Chondrocyte (in vitro differentiated cells): ENCODE measurements around the gene RRP7A. TPM values are rescaled to one million over a fixed set of nuclear protein-coding genes. Genes with fewer than 3 reads are reported as not detected.
"Not testable (repeated sequence)": the region's sequence is repeated elsewhere in the genome, so short reads cannot be mapped to it uniquely, and the experiment has no call there.

Experiments
- DNase-seq: peaks from one replicate; pipeline ENCODE4 v3.0.0; 2021; ENCODE audit warnings: mixed read lengths, low spot score
- H3K27ac Mint-ChIP-seq: one replicate; pipeline ENCODE4 v1.8.0; 2021; ENCODE audit warnings: mild to moderate bottlenecking, moderate library complexity, mixed read lengths; ENCODE audit not compliant: unreplicated experiment
- H3K27me3 Mint-ChIP-seq: 2 replicates; pipeline ENCODE4 v1.8.0; 2021; ENCODE audit warnings: low read depth, mixed read lengths
- H3K36me3 Mint-ChIP-seq: 2 replicates; pipeline ENCODE4 v1.8.0; 2021; ENCODE audit warnings: low read depth, mixed read lengths
- H3K4me1 Mint-ChIP-seq: 2 replicates; pipeline ENCODE4 v1.8.0; 2021; ENCODE audit warnings: low read depth, mild to moderate bottlenecking, mixed read lengths
- H3K4me3 Mint-ChIP-seq: one replicate; pipeline ENCODE4 v1.8.0; 2021; ENCODE audit warnings: mild to moderate bottlenecking, moderate library complexity, mixed read lengths; ENCODE audit not compliant: unreplicated experiment
- H3K9me3 Mint-ChIP-seq: 2 replicates; pipeline ENCODE4 v1.8.0; 2021; ENCODE audit warnings: low read depth, mixed read lengths
- total RNA-seq: library from RNA; stranded (reverse); gene quantifications from 3 replicates; pipeline ENCODE4 v1.2.1, GENCODE V29; 2021
- TF ChIP-seq, protein P1 (sequence below): fragments of 200-600 bp; sonication (generic); IDR thresholded peaks from 2 replicates; pipeline ENCODE4 v1.5.0; 2021; ENCODE audit warnings: antibody characterized with exemption, mild to moderate bottlenecking, moderate library complexity

Gene RRP7A
- total RNA-seq, 1 donor from 2014 or later: 33.8 TPM

DNA sequence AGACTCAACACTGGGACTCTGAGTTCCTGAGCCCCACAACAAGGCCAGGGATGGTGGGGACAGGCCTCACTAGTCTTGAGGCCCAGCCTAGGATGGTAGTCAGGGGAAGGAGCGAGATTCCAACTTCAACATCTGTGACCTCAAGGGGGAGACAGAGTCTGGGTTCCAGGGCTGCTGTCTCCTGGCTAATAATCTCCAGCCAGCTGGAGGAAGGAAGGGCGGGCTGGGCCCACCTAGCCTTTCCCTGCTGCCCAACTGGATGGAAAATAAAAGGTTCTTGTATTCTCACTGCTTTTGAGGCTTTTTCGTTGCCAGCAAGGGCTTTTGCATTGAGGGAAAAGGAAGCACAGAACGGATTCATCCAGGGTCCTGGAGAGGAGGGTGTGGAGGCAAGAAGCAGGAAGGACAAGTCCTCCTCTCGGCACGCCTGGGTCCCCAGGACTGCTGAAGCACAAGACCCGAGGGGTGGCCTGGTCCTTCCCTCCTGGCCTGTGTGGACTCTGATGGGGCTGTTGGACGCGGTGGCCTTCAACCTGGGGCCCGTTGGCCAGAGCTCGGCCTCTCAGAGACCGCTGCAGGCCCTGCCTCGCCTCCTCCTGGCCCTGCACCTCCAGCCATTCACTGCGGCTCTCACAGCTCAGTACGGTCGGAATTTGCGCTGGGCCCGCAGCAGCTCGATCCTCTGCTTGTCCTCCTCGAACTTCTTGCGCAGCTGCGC is 7.2 kb downstream of the RRP7A start:
- TF ChIP-seq, protein P1, sequence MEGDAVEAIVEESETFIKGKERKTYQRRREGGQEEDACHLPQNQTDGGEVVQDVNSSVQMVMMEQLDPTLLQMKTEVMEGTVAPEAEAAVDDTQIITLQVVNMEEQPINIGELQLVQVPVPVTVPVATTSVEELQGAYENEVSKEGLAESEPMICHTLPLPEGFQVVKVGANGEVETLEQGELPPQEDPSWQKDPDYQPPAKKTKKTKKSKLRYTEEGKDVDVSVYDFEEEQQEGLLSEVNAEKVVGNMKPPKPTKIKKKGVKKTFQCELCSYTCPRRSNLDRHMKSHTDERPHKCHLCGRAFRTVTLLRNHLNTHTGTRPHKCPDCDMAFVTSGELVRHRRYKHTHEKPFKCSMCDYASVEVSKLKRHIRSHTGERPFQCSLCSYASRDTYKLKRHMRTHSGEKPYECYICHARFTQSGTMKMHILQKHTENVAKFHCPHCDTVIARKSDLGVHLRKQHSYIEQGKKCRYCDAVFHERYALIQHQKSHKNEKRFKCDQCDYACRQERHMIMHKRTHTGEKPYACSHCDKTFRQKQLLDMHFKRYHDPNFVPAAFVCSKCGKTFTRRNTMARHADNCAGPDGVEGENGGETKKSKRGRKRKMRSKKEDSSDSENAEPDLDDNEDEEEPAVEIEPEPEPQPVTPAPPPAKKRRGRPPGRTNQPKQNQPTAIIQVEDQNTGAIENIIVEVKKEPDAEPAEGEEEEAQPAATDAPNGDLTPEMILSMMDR: peak; percentile 60
- not testable (repeated sequence) for H3K4me1 Mint-ChIP-seq, DNase-seq, H3K27ac Mint-ChIP-seq, H3K27me3 Mint-ChIP-seq, H3K4me3 Mint-ChIP-seq, H3K9me3 Mint-ChIP-seq
- H3K36me3 Mint-ChIP-seq: peaks cover 11% of the 10 kb centered on the region

DNA sequence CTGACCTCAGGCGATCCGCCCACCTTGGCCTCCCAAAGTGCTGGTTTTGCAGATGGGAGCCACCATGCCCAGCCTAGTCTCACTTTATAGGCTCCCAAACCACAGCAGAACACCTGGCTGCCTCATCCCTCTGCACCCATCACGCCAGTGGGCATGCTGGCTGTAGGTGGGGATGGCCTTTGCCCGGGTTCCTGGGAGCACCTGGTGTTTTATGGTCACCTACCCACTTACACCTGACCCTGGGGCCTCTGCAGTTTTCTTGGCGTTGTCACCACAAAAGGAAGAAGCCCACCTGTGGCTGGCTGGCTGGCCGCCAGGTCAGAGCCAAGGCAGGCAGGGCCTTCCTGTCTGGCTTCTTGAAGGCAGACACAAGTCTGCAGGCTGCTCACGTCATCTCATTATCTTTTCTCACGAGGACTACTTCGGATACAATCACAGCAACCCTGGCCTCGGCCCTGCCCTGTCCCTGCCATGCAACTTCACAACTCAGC is 8.2 kb downstream of the RRP7A start:
- H3K4me1 Mint-ChIP-seq: no peaks in the 10 kb centered on the region
- no peak for DNase-seq
- TF ChIP-seq, protein P1: no peak
- no peaks in the 10 kb centered on the region for H3K27me3 Mint-ChIP-seq
- H3K9me3 Mint-ChIP-seq: no peaks in the 10 kb centered on the region
- H3K4me3 Mint-ChIP-seq: no peak overlapping the region
- no peak overlapping the region for H3K27ac Mint-ChIP-seq
- peaks cover 11% of the 10 kb centered on the region for H3K36me3 Mint-ChIP-seq

DNA sequence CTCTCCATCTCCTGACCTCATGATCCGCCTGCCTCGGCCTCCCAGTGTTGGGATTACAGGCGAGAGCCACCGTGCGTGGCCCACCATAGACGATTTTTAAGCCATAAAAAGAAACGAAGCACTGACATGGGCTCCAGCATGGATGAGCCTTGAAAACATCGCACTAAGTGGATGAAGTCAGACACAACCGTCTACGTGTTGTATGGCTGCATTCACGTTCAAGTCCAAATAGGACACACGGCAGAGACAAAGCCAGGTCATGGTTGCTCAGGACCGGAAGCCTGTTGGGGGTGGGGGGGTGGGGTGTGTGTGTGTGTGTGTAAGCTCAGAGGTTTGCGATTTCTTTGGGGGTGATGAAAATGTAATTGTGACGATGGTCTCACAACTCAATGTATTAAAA is 10.0 kb downstream of the RRP7A start:
- Mint-ChIP-seq H3K4me1 (no peaks in the 10 kb centered on the region), H3K4me3 (no peak overlapping the region), H3K27me3 (no peaks in the 10 kb centered on the region), H3K9me3 (no peaks in the 10 kb centered on the region), H3K36me3 (peaks cover 6% of the 10 kb centered on the region), H3K27ac (no peak overlapping the region)
- TF ChIP-seq, protein P1: no peak
- DNase-seq: no peak

DNA sequence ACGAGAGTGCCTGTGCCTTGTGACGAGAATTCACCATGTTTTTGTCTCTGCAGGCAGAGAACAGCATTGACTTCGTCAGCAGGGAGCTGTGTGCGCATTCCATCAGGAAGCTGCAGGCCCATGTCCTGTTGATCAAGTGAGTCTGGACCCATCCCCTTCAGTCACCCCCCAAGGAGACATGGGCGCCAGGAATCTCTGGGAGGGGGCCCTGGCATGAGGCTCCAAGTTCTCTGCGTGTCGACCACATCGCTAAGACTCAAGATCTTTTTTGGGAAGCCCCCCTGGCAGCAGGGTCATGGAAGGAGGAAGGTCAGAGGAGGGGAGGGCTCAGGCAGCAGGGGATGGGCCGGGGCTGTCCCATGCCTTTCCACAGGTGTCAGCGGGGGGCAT is 10.6 kb downstream of the RRP7A start:
- not testable (repeated sequence) for H3K27ac Mint-ChIP-seq, DNase-seq, H3K4me3 Mint-ChIP-seq, H3K9me3 Mint-ChIP-seq, H3K27me3 Mint-ChIP-seq, H3K36me3 Mint-ChIP-seq, H3K4me1 Mint-ChIP-seq

DNA sequence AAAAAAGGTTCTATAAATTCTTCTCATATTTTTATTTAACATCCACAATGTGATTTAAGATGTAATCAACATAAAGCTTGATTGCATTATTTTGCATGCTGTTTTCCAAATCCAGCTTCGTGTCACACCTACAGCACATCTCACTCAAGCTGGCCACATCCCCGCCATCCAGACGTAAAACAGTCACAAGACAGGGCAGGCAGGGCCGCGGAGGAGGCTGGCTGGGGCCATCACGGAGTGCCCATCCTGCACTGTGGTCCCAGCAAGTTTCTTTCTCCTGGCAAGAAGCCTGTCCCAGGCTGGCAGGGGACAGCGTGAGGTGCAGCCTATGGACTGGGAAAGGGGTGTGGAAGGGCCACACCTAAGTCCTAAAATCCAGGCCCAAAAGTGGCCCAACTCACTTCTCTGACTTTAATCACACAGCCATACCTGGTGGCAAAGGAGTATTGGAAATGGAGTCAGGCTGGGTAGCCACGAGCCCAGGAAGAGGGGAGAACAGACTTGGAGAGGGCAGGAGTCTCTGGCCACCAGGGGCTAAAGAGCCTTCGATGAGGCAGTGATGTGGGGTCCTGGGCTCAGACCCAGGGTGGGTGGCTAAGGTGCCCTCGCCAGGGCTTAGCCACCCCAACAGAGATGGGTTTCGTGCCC is 11.1 kb downstream of the RRP7A start:
- H3K4me3 Mint-ChIP-seq, H3K27me3 Mint-ChIP-seq, DNase-seq, H3K9me3 Mint-ChIP-seq, H3K27ac Mint-ChIP-seq, H3K36me3 Mint-ChIP-seq, H3K4me1 Mint-ChIP-seq: not testable (repeated sequence)

DNA sequence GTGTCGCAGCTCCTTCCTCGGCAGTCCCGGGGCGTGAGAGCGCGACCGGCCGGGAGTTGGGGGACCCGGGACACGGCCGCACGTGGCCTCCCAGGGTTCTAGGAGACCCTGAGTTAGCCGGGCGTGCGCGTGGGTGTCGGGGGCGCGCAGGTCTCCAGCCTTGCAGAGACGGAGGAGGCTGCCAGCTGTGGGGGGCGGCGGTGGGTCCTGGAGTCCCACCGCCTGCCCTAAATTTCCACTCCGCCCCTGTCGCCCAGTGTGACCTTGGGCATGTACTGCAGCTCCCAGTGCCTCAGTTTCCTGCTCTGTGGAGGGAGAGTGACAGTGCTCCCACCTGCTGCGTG is 18.8 kb downstream of the RRP7A start:
- Mint-ChIP-seq H3K9me3 (no peaks in the 10 kb centered on the region), H3K36me3 (no peaks in the 10 kb centered on the region), H3K27me3 (no peaks in the 10 kb centered on the region), H3K27ac (no peak overlapping the region), H3K4me1 (no peaks in the 10 kb centered on the region), H3K4me3 (no peak overlapping the region)
- TF ChIP-seq, protein P1: no peak
- DNase-seq: no peak
